HG02623 (cell line): Measurements from ENCODE around the gene TTC28.

Source experiments
- ATAC-seq: cut with Tn5 transposase; IDR thresholded peaks from one replicate; pipeline ENCODE4 v1.9.1; 2021; ENCODE audit warnings: moderate library complexity; ENCODE audit not compliant: unreplicated experiment

TTC28 gene

GRCh38 chr22:28449041-28449440 lies 230.6 kb downstream of the TTC28 start:
- ATAC-seq = no peak

- ATAC-seq = no peak
Measured at GRCh38 chr22:28448625-28449024, 231.0 kb downstream of the TTC28 start.

GRCh38 chr22:28444659-28445058 lies 235.0 kb downstream of the TTC28 start:
- no peak for ATAC-seq

- no peak for ATAC-seq
Measured at GRCh38 chr22:28443526-28443876, 236.1 kb downstream of the TTC28 start.

- ATAC-seq = no peak
Measured at GRCh38 chr22:28442711-28443525, 236.7 kb downstream of the TTC28 start.

- no peak for ATAC-seq
Measured at GRCh38 chr22:28442264-28442710, 237.4 kb downstream of the TTC28 start.

GRCh38 chr22:28441720-28442263 lies 237.8 kb downstream of the TTC28 start:
- no peak for ATAC-seq

- ATAC-seq = no peak
Measured at GRCh38 chr22:28440592-28441390, 238.8 kb downstream of the TTC28 start.

- ATAC-seq = no peak
Measured at GRCh38 chr22:28438183-28438768, 241.4 kb downstream of the TTC28 start.

GRCh38 chr22:28435982-28436381 lies 243.7 kb downstream of the TTC28 start:
- no peak for ATAC-seq

GRCh38 chr22:28435140-28435768 lies 244.4 kb downstream of the TTC28 start:
- no peak for ATAC-seq

GRCh38 chr22:28430466-28431025 lies 249.1 kb downstream of the TTC28 start:
- no peak for ATAC-seq

- no peak for ATAC-seq
Measured at GRCh38 chr22:28429711-28430110, 249.9 kb downstream of the TTC28 start.

GRCh38 chr22:28428271-28428670 lies 251.4 kb downstream of the TTC28 start:
- no peak for ATAC-seq

GRCh38 chr22:28426346-28427132 lies 253.1 kb downstream of the TTC28 start:
- ATAC-seq = no peak

GRCh38 chr22:28425211-28425610 lies 254.4 kb downstream of the TTC28 start:
- ATAC-seq = no peak

- no peak for ATAC-seq
Measured at GRCh38 chr22:28424427-28425080, 255.1 kb downstream of the TTC28 start.

- no peak for ATAC-seq
Measured at GRCh38 chr22:28419919-28420318, 259.7 kb downstream of the TTC28 start.

GRCh38 chr22:28418008-28418407 lies 261.6 kb downstream of the TTC28 start:
- ATAC-seq = no peak
